Fibroblast of lung (primary cell): ENCODE measurements around the gene ANKS1B. TPM values are rescaled to one million over a fixed set of nuclear protein-coding genes. Genes with fewer than 3 reads are reported as not detected.

ENCODE experiments used
- DNase-seq, 2 donors: peaks; one replicate each; pipeline versions ENCODE4 v3.0.0 to v3.0.0-alpha.2; 2010; ENCODE audit warnings: low read depth in 2 of 2
- H2AFZ ChIP-seq: 2 replicates; pipeline ENCODE4 v1.5.1; 2012; ENCODE audit warnings: low read length, control low read depth, inconsistent platforms
- H3K27ac ChIP-seq: 2 replicates; pipeline ENCODE4 v1.5.1; 2011; ENCODE audit warnings: low read length, control low read depth; ENCODE audit not compliant: insufficient read depth
- H3K27me3 ChIP-seq: 2 replicates; pipeline ENCODE4 v1.5.1; 2011; ENCODE audit warnings: mild to moderate bottlenecking, low read length; ENCODE audit not compliant: control insufficient read depth, insufficient read depth
- H3K36me3 ChIP-seq: 2 replicates; pipeline ENCODE4 v1.5.1; 2011; ENCODE audit warnings: low read length; ENCODE audit not compliant: control insufficient read depth, insufficient read depth
- H3K4me1 ChIP-seq: 2 replicates; pipeline ENCODE4 v1.5.1; 2011; ENCODE audit warnings: low read length; ENCODE audit not compliant: control insufficient read depth, insufficient read depth; ENCODE audit errors: extremely low read depth
- H3K4me2 ChIP-seq: 2 replicates; pipeline ENCODE4 v1.5.1; 2011; ENCODE audit warnings: low read length, control low read depth; ENCODE audit not compliant: insufficient read depth; ENCODE audit errors: extremely low read depth
- H3K4me3 ChIP-seq, 4 experiments: fragments of 200-600 bp in 1 of 4; sonication (generic) in 1 of 4; replicated peaks in 1 of 4; 2 replicates each; pipeline ENCODE4 v1.5.1; 2011 to 2016; ENCODE audit warnings: low read length in 4 of 4, low read depth in 3 of 4, mild to moderate bottlenecking in 3 of 4, control low read depth in 2 of 4, inconsistent platforms in 1 of 4, mixed read lengths in 1 of 4; ENCODE audit not compliant: insufficient read depth in 1 of 4; ENCODE audit errors: control extremely low read depth in 1 of 4
- H3K79me2 ChIP-seq: 2 replicates; pipeline ENCODE4 v1.5.1; 2012; ENCODE audit warnings: mild to moderate bottlenecking, low read length, inconsistent platforms; ENCODE audit not compliant: control insufficient read depth, insufficient read depth
- H3K9ac ChIP-seq: 2 replicates; pipeline ENCODE4 v1.5.1; 2011; ENCODE audit warnings: mild to moderate bottlenecking, low read length, control low read depth; ENCODE audit not compliant: insufficient read depth
- H3K9me3 ChIP-seq: 2 replicates; pipeline ENCODE4 v1.5.1; 2012; ENCODE audit warnings: low read depth, low read length; ENCODE audit not compliant: control insufficient read depth, insufficient read depth
- H4K20me1 ChIP-seq: 2 replicates; pipeline ENCODE4 v1.5.1; 2011; ENCODE audit warnings: low read length; ENCODE audit not compliant: control insufficient read depth, insufficient read depth; ENCODE audit errors: extremely low read depth
- EZH2 ChIP-seq: IDR thresholded peaks from 2 replicates; pipeline ENCODE4 v1.5.1; 2012; ENCODE audit warnings: low read length, control low read depth, mild to moderate bottlenecking; ENCODE audit errors: missing control alignments
- polyA plus RNA-seq, 2 donors: library from polyadenylated mRNA; depleted of rRNA in 1 of 2; stranded (reverse) in 1 of 2; unstranded in 1 of 2; fragments of >200 nt; gene quantifications; 2 replicates each; pipeline ENCODE4 v1.2.1, GENCODE V29; 2011 to 2012; ENCODE audit warnings: missing spikeins in 1 of 2
- total RNA-seq: library from RNA; depleted of rRNA; stranded (reverse); fragments of >200 nt; gene quantifications from 2 replicates; pipeline ENCODE4 v1.2.1, GENCODE V29; 2014
- TF ChIP-seq, protein P1 (sequence below), 2 donors: IDR thresholded peaks in 1 of 2; conservative IDR thresholded peaks in 1 of 2; 1 replicate in 1 of 2; 2 replicates in 1 of 2; pipeline ENCODE4 v1.5.1; 2011 to 2012; ENCODE audit warnings: low read length in 2 of 2, control low read depth in 1 of 2, inconsistent platforms in 1 of 2, low read depth in 1 of 2, mild to moderate bottlenecking in 1 of 2

ANKS1B gene
- total and polyA plus RNA-seq, 2 donors (not counting 1 experiment from before 2014, with no cell fraction given), result 0.11 to 0.83 TPM

DNA sequence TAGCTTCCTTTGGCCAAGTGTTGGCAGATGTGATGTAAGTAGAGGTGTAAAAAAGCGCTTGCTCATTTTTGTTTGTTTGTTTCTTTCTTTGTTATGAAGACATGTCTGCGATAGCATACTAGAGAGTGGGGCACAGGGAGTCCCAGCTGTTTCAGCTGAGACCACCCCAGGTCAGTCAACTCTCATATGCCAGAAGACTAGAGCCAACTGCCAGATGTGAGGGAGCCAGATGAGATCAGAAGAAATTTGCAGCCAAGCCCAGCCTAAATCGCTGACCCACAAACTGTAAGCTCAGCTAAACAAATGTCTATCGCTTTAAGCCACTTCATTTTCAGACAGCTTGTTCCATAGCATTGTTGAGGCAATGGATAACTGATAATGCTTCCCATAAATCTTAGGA lies 942.5 kb downstream of the ANKS1B start:
- Histone ChIP-seq H3K9ac (no peak overlapping the region), H3K79me2 (no peaks in the 10 kb centered on the region), H3K36me3 (no peaks in the 10 kb centered on the region), H3K4me3 (no peak overlapping the region), H3K4me2 (no peak overlapping the region), H4K20me1 (no peaks in the 10 kb centered on the region), H3K27me3 (no peaks in the 10 kb centered on the region), H3K9me3 (no peaks in the 10 kb centered on the region), H3K27ac (no peak overlapping the region), H3K4me1 (no peaks in the 10 kb centered on the region), H2AFZ (no peak overlapping the region)
- TF ChIP-seq, protein P1, sequence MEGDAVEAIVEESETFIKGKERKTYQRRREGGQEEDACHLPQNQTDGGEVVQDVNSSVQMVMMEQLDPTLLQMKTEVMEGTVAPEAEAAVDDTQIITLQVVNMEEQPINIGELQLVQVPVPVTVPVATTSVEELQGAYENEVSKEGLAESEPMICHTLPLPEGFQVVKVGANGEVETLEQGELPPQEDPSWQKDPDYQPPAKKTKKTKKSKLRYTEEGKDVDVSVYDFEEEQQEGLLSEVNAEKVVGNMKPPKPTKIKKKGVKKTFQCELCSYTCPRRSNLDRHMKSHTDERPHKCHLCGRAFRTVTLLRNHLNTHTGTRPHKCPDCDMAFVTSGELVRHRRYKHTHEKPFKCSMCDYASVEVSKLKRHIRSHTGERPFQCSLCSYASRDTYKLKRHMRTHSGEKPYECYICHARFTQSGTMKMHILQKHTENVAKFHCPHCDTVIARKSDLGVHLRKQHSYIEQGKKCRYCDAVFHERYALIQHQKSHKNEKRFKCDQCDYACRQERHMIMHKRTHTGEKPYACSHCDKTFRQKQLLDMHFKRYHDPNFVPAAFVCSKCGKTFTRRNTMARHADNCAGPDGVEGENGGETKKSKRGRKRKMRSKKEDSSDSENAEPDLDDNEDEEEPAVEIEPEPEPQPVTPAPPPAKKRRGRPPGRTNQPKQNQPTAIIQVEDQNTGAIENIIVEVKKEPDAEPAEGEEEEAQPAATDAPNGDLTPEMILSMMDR (conservative IDR thresholded peaks at IDR 0.05 in 1 of 2, IDR thresholded peaks at IDR 0.05 in 1 of 2; ENCODE audit: low read depth in 1 of 2, low read length in 2 of 2), result no peak
- TF ChIP-seq EZH2, result no peak
- no peak for DNase-seq

DNA sequence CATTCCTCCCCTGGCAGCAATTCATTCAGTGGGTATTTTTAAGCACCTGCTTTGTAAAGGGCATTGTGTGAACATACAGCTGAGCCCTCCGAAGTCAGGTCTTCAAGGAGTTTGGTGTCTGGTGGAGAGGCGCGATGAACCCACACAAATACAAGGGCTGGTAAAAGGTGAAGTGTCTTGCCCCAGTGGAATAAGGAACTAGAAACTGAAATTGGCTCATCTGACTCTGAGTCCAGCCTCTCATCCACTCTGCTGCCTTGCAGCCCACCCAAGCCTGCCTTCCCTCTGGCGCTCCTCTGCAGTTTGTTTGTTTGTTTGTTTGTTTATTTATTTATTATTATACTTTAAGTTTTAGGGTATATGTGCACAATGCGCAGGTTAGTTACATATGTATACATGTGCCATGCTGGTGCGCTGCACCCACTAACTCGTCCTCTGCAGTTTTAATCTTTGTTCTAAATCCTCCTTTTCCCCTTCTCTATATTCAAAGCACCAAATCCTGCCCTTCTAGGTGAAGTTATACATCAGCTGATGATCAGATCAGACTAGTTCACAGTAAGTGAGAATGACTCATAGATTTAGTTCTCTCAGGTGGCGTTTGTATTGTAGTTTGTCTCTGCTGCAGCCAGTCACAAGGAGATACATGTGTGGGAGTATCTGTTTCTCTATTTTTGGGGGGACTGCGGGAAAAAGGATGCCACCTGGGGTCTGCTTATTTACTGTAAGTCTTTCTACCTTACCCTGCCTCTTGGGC lies 945.2 kb downstream of the ANKS1B start:
- Histone ChIP-seq H3K4me3 (no peak overlapping the region), H3K9me3 (no peaks in the 10 kb centered on the region), H3K36me3 (no peaks in the 10 kb centered on the region), H3K9ac (no peak overlapping the region), H3K4me2 (no peak overlapping the region), H2AFZ (no peak overlapping the region), H4K20me1 (no peaks in the 10 kb centered on the region), H3K4me1 (no peaks in the 10 kb centered on the region), H3K27me3 (no peaks in the 10 kb centered on the region), H3K79me2 (no peaks in the 10 kb centered on the region), H3K27ac (no peak overlapping the region)
- TF ChIP-seq, protein P1 (conservative IDR thresholded peaks at IDR 0.05 in 1 of 2, IDR thresholded peaks at IDR 0.05 in 1 of 2; ENCODE audit: low read depth in 1 of 2, low read length in 2 of 2), result no peak
- no peak for TF ChIP-seq EZH2
- DNase-seq, result no peak

DNA sequence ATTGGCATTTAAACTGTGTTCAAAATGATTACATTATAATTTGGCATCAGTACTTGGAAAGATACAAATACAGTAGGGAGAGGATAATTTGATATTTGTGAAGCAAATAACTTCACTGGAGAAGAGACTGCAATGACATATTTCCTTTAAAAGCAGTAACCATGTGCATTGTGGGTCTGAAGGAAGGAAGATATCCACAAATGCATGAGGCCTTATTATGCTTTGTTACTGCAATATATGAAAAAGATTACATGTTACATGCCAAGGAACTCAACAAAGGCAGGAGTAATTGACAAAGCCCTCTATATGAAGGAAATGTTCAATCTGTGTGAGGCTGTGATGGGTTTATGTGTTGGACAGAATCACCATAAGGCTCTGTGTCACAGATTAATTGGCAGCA lies 948.2 kb downstream of the ANKS1B start:
- no peak overlapping the region for H2AFZ ChIP-seq
- H3K4me1 ChIP-seq, result no peaks in the 10 kb centered on the region
- no peaks in the 10 kb centered on the region for H3K27me3 ChIP-seq
- no peaks in the 10 kb centered on the region for H3K79me2 ChIP-seq
- no peak overlapping the region for H3K4me2 ChIP-seq
- no peaks in the 10 kb centered on the region for H3K36me3 ChIP-seq
- no peak for DNase-seq
- no peaks in the 10 kb centered on the region for H4K20me1 ChIP-seq
- H3K4me3 ChIP-seq, result no peak overlapping the region
- no peak overlapping the region for H3K27ac ChIP-seq
- TF ChIP-seq EZH2, result no peak
- TF ChIP-seq, protein P1 (conservative IDR thresholded peaks at IDR 0.05 in 1 of 2, IDR thresholded peaks at IDR 0.05 in 1 of 2; ENCODE audit: low read depth in 1 of 2, low read length in 2 of 2), result no peak
- no peak overlapping the region for H3K9ac ChIP-seq
- no peaks in the 10 kb centered on the region for H3K9me3 ChIP-seq
